H9 (cell line): ENCODE results near the gene CDH6. TPM values are rescaled to one million over a fixed set of nuclear protein-coding genes. Genes with fewer than 3 reads are reported as not detected.

Experiments
- DNase-seq: peaks from one replicate; pipeline ENCODE4 v3.0.0-alpha.2; 2017
- H2AFZ ChIP-seq: one replicate; pipeline ENCODE4 v1.6.1; 2013; ENCODE audit warnings: mild to moderate bottlenecking, low read length, control low read depth, moderate library complexity
- H2AK5ac ChIP-seq: 2 replicates; pipeline ENCODE4 v1.6.1; 2013; ENCODE audit warnings: low read length, control low read depth, mixed read lengths; ENCODE audit not compliant: insufficient read length
- H2BK120ac ChIP-seq: one replicate; pipeline ENCODE4 v1.6.1; 2013; ENCODE audit warnings: low read depth, mild to moderate bottlenecking, low read length, control low read depth, inconsistent platforms; ENCODE audit not compliant: poor library complexity, severe bottlenecking
- H2BK12ac ChIP-seq: 2 replicates; pipeline ENCODE4 v1.6.1; 2013; ENCODE audit warnings: low read length, control low read depth, mixed read lengths, low read depth; ENCODE audit not compliant: insufficient read length
- H2BK15ac ChIP-seq: 2 replicates; pipeline ENCODE4 v1.6.1; 2013; ENCODE audit warnings: low read depth, low read length, control low read depth
- H2BK20ac ChIP-seq: one replicate; pipeline ENCODE4 v1.6.1; 2013; ENCODE audit warnings: low read depth, mild to moderate bottlenecking, low read length, control low read depth, inconsistent platforms; ENCODE audit not compliant: poor library complexity, severe bottlenecking
- H2BK5ac ChIP-seq: 2 replicates; pipeline ENCODE4 v1.6.1; 2013; ENCODE audit warnings: low read length, control low read depth, mixed read lengths; ENCODE audit not compliant: insufficient read length
- H3K14ac ChIP-seq: 2 replicates; pipeline ENCODE4 v1.6.1; 2013; ENCODE audit warnings: low read length, control low read depth; ENCODE audit not compliant: insufficient read depth
- H3K18ac ChIP-seq: 2 replicates; pipeline ENCODE4 v1.6.1; 2013; ENCODE audit warnings: low read depth, mild to moderate bottlenecking, mixed read lengths, low read length, control low read depth; ENCODE audit not compliant: insufficient read length
- H3K23ac ChIP-seq: 2 replicates; pipeline ENCODE4 v1.6.1; 2013; ENCODE audit warnings: low read length, control low read depth, mixed read lengths, low read depth; ENCODE audit not compliant: insufficient read length
- H3K23me2 ChIP-seq: 2 replicates; pipeline ENCODE4 v1.6.1; 2013; ENCODE audit warnings: low read depth, mild to moderate bottlenecking, mixed read lengths, low read length, control low read depth; ENCODE audit not compliant: insufficient read length, poor library complexity, severe bottlenecking
- H3K27ac ChIP-seq: 2 replicates; pipeline ENCODE4 v1.5.1; 2013; ENCODE audit warnings: low read length, control low read depth, mixed read lengths, low read depth; ENCODE audit not compliant: insufficient read length
- H3K27me3 ChIP-seq: 2 replicates; pipeline ENCODE4 v1.6.1; 2013; ENCODE audit warnings: low read length, control low read depth, inconsistent platforms; ENCODE audit not compliant: insufficient read depth
- H3K4ac ChIP-seq: 2 replicates; pipeline ENCODE4 v1.6.1; 2013; ENCODE audit warnings: low read depth, mild to moderate bottlenecking, control low read depth, inconsistent platforms, low read length, moderate library complexity
- H3K4me1 ChIP-seq: 2 replicates; pipeline ENCODE4 v1.6.1; 2013; ENCODE audit warnings: low read length, control low read depth, inconsistent platforms; ENCODE audit not compliant: insufficient read depth
- H3K4me2 ChIP-seq: 2 replicates; pipeline ENCODE4 v1.6.1; 2013; ENCODE audit warnings: low read length, control low read depth, mixed read lengths; ENCODE audit not compliant: insufficient read length, insufficient read depth
- H3K56ac ChIP-seq: 2 replicates; pipeline ENCODE4 v1.6.1; 2013; ENCODE audit warnings: low read depth, mild to moderate bottlenecking, mixed read lengths, low read length, control low read depth; ENCODE audit not compliant: insufficient read length
- H3K79me1 ChIP-seq: 2 replicates; pipeline ENCODE4 v1.6.1; 2013; ENCODE audit warnings: low read depth, mild to moderate bottlenecking, moderate library complexity, low read length, control low read depth, inconsistent platforms; ENCODE audit not compliant: insufficient read depth, poor library complexity, severe bottlenecking
- H3K79me2 ChIP-seq: 2 replicates; pipeline ENCODE4 v1.6.1; 2013; ENCODE audit warnings: low read length, control low read depth, inconsistent platforms; ENCODE audit not compliant: insufficient read depth
- H3K9ac ChIP-seq: 2 replicates; pipeline ENCODE4 v1.6.1; 2013; ENCODE audit warnings: low read length, control low read depth, mixed read lengths; ENCODE audit not compliant: insufficient read length; ENCODE audit errors: extremely low read depth
- H3K9me3 ChIP-seq: one replicate; pipeline ENCODE4 v1.6.1; 2013; ENCODE audit warnings: low read depth, low read length, inconsistent platforms; ENCODE audit not compliant: control insufficient read depth
- H3T11ph ChIP-seq: one replicate; pipeline ENCODE4 v1.6.1; 2013; ENCODE audit warnings: mild to moderate bottlenecking, low read length, control low read depth, inconsistent platforms
- H4K20me1 ChIP-seq: one replicate; pipeline ENCODE4 v1.6.1; 2013; ENCODE audit not compliant: control insufficient read depth, insufficient read length, insufficient read depth
- H4K5ac ChIP-seq: 2 replicates; pipeline ENCODE4 v1.6.1; 2013; ENCODE audit warnings: low read depth, mild to moderate bottlenecking, mixed read lengths, low read length, control low read depth; ENCODE audit not compliant: insufficient read length
- H4K8ac ChIP-seq: replicated peaks from 2 replicates; pipeline ENCODE4 v1.6.1; 2013; ENCODE audit warnings: low read length, control low read depth, mixed read lengths, low read depth; ENCODE audit not compliant: insufficient read length
- H4K91ac ChIP-seq: 2 replicates; pipeline ENCODE4 v1.6.1; 2013; ENCODE audit warnings: low read depth, mild to moderate bottlenecking, moderate library complexity, mixed read lengths, low read length, control low read depth; ENCODE audit not compliant: insufficient read length
- H3K27ac Mint-ChIP-seq, 3 experiments: 2 replicates in 2 of 3; 3 replicates in 1 of 3; pipeline ENCODE4 v1.8.0; 2020 to 2021; ENCODE audit warnings: mixed read lengths in 3 of 3, mild to moderate bottlenecking in 1 of 3, moderate library complexity in 1 of 3
- H3K27me3 Mint-ChIP-seq: 2 replicates; pipeline ENCODE4 v1.8.0; 2021; ENCODE audit warnings: low read depth, mild to moderate bottlenecking, moderate library complexity, mixed read lengths
- H3K36me3 Mint-ChIP-seq, 3 experiments: 2 replicates in 2 of 3; 3 replicates in 1 of 3; pipeline ENCODE4 v1.8.0; 2020 to 2021; ENCODE audit warnings: low read depth in 3 of 3, mixed read lengths in 3 of 3; ENCODE audit not compliant: insufficient read depth in 1 of 3
- H3K4me1 Mint-ChIP-seq, 2 experiments: 2 replicates each; pipeline ENCODE4 v1.8.0; 2020; ENCODE audit warnings: mixed read lengths in 2 of 2
- H3K4me3 Mint-ChIP-seq, 2 experiments: 2 replicates in 1 of 2; 3 replicates in 1 of 2; pipeline ENCODE4 v1.8.0; 2020 to 2021; ENCODE audit warnings: mild to moderate bottlenecking in 2 of 2, mixed read lengths in 2 of 2, moderate library complexity in 1 of 2
- H3K9me3 Mint-ChIP-seq, 2 experiments: 2 replicates in 1 of 2; 3 replicates in 1 of 2; pipeline ENCODE4 v1.8.0; 2020; ENCODE audit warnings: mild to moderate bottlenecking in 2 of 2, mixed read lengths in 2 of 2, moderate library complexity in 1 of 2
- WGBS: extraction: QIAGEN DNeasy Blood & Tissue Kit; methylation state at CpG from one replicate; pipeline ENCODE4 v1.1.7; 2013; ENCODE audit warnings: missing lambda C conversion rate, low lambda C conversion rate, mixed read lengths; ENCODE audit not compliant: insufficient read length; ENCODE audit errors: extremely low coverage; 5-methylcytosine and 5-hydroxymethylcytosine counted together
- total RNA-seq: library from RNA; stranded (reverse); gene quantifications from 2 replicates; pipeline ENCODE4 v1.2.1, GENCODE V29; 2021
- TF ChIP-seq, protein P1 (sequence below): fragments of 200-600 bp; sonication (generic); conservative IDR thresholded peaks from 3 replicates; pipeline ENCODE4 v1.8.0; 2021; ENCODE audit warnings: antibody characterized with exemption, mild to moderate bottlenecking

CDH6 gene
- total RNA-seq, 1 experiment from 2014 or later: 11.7 TPM

DNA sequence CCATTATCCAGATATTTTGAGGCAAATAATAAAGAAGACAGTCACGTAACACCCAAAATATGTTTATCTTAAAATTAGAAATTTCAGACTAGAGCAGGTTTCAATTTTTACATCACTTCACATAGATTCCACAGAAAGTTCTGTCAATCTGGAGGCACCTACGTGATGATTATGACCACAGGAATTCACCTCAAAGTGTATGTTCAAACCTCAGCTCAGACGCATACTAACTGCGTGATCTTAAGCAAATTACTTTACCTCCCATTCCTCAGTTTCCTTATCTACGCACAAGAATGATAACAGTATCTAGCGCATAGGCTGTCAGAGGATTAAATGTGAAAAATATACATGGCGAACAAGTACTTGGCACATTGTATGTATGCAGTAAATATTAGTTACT, 5.9 kb upstream of the CDH6 start:
- H3K79me2 ChIP-seq: no peaks in the 10 kb centered on the region
- no CpG with 5 or more reads among the region's 7 CpGs for WGBS
- no peak overlapping the region for H2BK20ac ChIP-seq
- no peak overlapping the region for H3K18ac ChIP-seq
- no peaks in the 10 kb centered on the region for H3K4me1 ChIP-seq
- no peaks in the 10 kb centered on the region for H3K9me3 Mint-ChIP-seq
- H3T11ph ChIP-seq: no peak overlapping the region
- peaks cover 2% of the 10 kb centered on the region; the same call in 1 of the 2 replicates for H3K27me3 ChIP-seq
- H4K8ac ChIP-seq: no peak overlapping the region
- DNase-seq: no peak
- no peak overlapping the region for H3K56ac ChIP-seq
- no peak overlapping the region for H2BK12ac ChIP-seq
- H4K91ac ChIP-seq: no peak overlapping the region
- H3K9ac ChIP-seq: no peak overlapping the region
- H2BK15ac ChIP-seq: no peak overlapping the region
- no peak overlapping the region for H2AK5ac ChIP-seq
- H4K5ac ChIP-seq: no peak overlapping the region
- H3K4me1 Mint-ChIP-seq: peaks cover 4 to 6% of the 10 kb centered on the region in 2 experiments; a peak in 3 of 4 replicates
- no peak overlapping the region for H2AFZ ChIP-seq
- H3K9me3 ChIP-seq: no peaks in the 10 kb centered on the region
- no peaks in the 10 kb centered on the region for H3K23me2 ChIP-seq
- H2BK120ac ChIP-seq: no peak overlapping the region
- no peak overlapping the region for H3K14ac ChIP-seq
- no peak overlapping the region for H3K4ac ChIP-seq
- H3K27me3 Mint-ChIP-seq: peaks cover 11% of the 10 kb centered on the region
- no peak overlapping the region for H2BK5ac ChIP-seq
- H4K20me1 ChIP-seq: no peaks in the 10 kb centered on the region
- no peak overlapping the region for H3K4me2 ChIP-seq
- no peak overlapping the region for H3K27ac Mint-ChIP-seq
- no peak overlapping the region for H3K27ac ChIP-seq
- H3K79me1 ChIP-seq: no peaks in the 10 kb centered on the region
- TF ChIP-seq, protein P1, sequence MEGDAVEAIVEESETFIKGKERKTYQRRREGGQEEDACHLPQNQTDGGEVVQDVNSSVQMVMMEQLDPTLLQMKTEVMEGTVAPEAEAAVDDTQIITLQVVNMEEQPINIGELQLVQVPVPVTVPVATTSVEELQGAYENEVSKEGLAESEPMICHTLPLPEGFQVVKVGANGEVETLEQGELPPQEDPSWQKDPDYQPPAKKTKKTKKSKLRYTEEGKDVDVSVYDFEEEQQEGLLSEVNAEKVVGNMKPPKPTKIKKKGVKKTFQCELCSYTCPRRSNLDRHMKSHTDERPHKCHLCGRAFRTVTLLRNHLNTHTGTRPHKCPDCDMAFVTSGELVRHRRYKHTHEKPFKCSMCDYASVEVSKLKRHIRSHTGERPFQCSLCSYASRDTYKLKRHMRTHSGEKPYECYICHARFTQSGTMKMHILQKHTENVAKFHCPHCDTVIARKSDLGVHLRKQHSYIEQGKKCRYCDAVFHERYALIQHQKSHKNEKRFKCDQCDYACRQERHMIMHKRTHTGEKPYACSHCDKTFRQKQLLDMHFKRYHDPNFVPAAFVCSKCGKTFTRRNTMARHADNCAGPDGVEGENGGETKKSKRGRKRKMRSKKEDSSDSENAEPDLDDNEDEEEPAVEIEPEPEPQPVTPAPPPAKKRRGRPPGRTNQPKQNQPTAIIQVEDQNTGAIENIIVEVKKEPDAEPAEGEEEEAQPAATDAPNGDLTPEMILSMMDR: no peak
- H3K36me3 Mint-ChIP-seq: no peaks in the 10 kb centered on the region
- H3K4me3 Mint-ChIP-seq: no peak overlapping the region
- no peak overlapping the region for H3K23ac ChIP-seq
